WTC11 (cell line): ENCODE measurements around the gene SVOP. TPM values are rescaled to one million over a fixed set of nuclear protein-coding genes. Genes with fewer than 3 reads are reported as not detected.

Experiments used
- ATAC-seq: fragments of 200-7000 bp; cut with Tn5 transposase; 2 replicates; pipeline ENCODE4 v1.10.0; 2021; ENCODE audit warnings: mild to moderate bottlenecking, moderate library complexity
- CTCF ChIA-PET: fragments of 300-600 bp; sonication (Branson Sonifier 250); formaldehyde crosslinking; loops from one replicate; lab custom pipeline; 2021; ENCODE audit warnings: antibody characterized with exemption; lab: Charles Lee
- POLR2A ChIA-PET: fragments of 350-600 bp; sonication (Branson Sonifier 250); formaldehyde crosslinking; loops from one replicate; lab custom pipeline; 2021; ENCODE audit warnings: antibody characterized with exemption; lab: Charles Lee
- DNase-seq: peaks from one replicate; pipeline ENCODE4 v3.0.0; 2021; ENCODE audit warnings: low spot score
- H3K27ac Mint-ChIP-seq: 2 replicates; pipeline ENCODE4 v1.8.0; 2021; ENCODE audit warnings: mixed read lengths
- H3K27me3 Mint-ChIP-seq: 2 replicates; pipeline ENCODE4 v1.8.0; 2021; ENCODE audit warnings: low read depth, mild to moderate bottlenecking, moderate library complexity, mixed read lengths
- H3K36me3 Mint-ChIP-seq: 2 replicates; pipeline ENCODE4 v1.8.0; 2021; ENCODE audit warnings: mixed read lengths
- H3K4me1 Mint-ChIP-seq: 2 replicates; pipeline ENCODE4 v1.8.0; 2022; ENCODE audit warnings: mixed read lengths
- H3K4me3 Mint-ChIP-seq: 2 replicates; pipeline ENCODE4 v1.8.0; 2021; ENCODE audit warnings: mild to moderate bottlenecking, moderate library complexity, mixed read lengths
- H3K9me3 Mint-ChIP-seq: 2 replicates; pipeline ENCODE4 v1.8.0; 2021; ENCODE audit warnings: mixed read lengths
- CREM ChIP-seq: sonication (generic); formaldehyde crosslinking; IDR thresholded peaks from 2 replicates; pipeline ENCODE4 v1.8.1; 2022; ENCODE audit warnings: mild to moderate bottlenecking, missing genetic modification reagents, moderate library complexity
- E2F5 ChIP-seq: sonication (generic); formaldehyde crosslinking; IDR thresholded peaks from 2 replicates; pipeline ENCODE4 v1.8.1; 2022; ENCODE audit warnings: mild to moderate bottlenecking, moderate library complexity, missing genetic modification reagents
- ERG ChIP-seq: fragments of 250-450 bp; sonication (Bioruptor Pico); IDR thresholded peaks from 2 replicates; pipeline ENCODE4 v1.8.0; 2021; ENCODE audit warnings: mild to moderate bottlenecking
- ESRRA ChIP-seq: sonication (generic); formaldehyde crosslinking; IDR thresholded peaks from 2 replicates; pipeline ENCODE4 v1.8.1; 2022; ENCODE audit warnings: mild to moderate bottlenecking, missing genetic modification reagents, borderline replicate concordance
- ETV6 ChIP-seq: sonication (generic); formaldehyde crosslinking; IDR thresholded peaks from 2 replicates; pipeline ENCODE4 v1.8.1; 2022; ENCODE audit warnings: mild to moderate bottlenecking, missing genetic modification reagents
- FOXJ3 ChIP-seq: sonication (generic); formaldehyde crosslinking; IDR thresholded peaks from 2 replicates; pipeline ENCODE4 v1.9.0; 2021; ENCODE audit warnings: missing genetic modification reagents, mild to moderate bottlenecking, borderline replicate concordance
- FOXP1 ChIP-seq: sonication (generic); formaldehyde crosslinking; IDR thresholded peaks from 2 replicates; pipeline ENCODE4 v1.8.0; 2022; ENCODE audit warnings: missing genetic modification reagents, mild to moderate bottlenecking, moderate library complexity, borderline replicate concordance
- HMGA2 ChIP-seq: fragments of 250-450 bp; sonication (Bioruptor Pico); IDR thresholded peaks from 2 replicates; pipeline ENCODE4 v1.4.0; 2021; ENCODE audit warnings: mild to moderate bottlenecking, moderate library complexity
- MYBL2 ChIP-seq: sonication (generic); formaldehyde crosslinking; IDR thresholded peaks from 2 replicates; pipeline ENCODE4 v1.8.1; 2023; ENCODE audit warnings: mild to moderate bottlenecking, moderate library complexity, missing genetic modification reagents
- OVOL2 ChIP-seq: fragments of 250-450 bp; sonication (Bioruptor Pico); IDR thresholded peaks from 2 replicates; pipeline ENCODE4 v1.9.0; 2021; ENCODE audit warnings: mild to moderate bottlenecking, borderline replicate concordance
- PRDM15 ChIP-seq: sonication (generic); formaldehyde crosslinking; IDR thresholded peaks from 2 replicates; pipeline ENCODE4 v1.8.0; 2022; ENCODE audit warnings: missing genetic modification reagents
- SMAD4 ChIP-seq: sonication (generic); formaldehyde crosslinking; IDR thresholded peaks from 2 replicates; pipeline ENCODE4 v1.8.0; 2022; ENCODE audit warnings: mild to moderate bottlenecking, missing genetic modification reagents
- SOX15 ChIP-seq: fragments of 250-450 bp; sonication (Bioruptor Pico); IDR thresholded peaks from 2 replicates; pipeline ENCODE4 v1.9.0; 2021; ENCODE audit warnings: mild to moderate bottlenecking
- TCF7 ChIP-seq: sonication (generic); formaldehyde crosslinking; IDR thresholded peaks from 2 replicates; pipeline ENCODE4 v1.8.0; 2022; ENCODE audit warnings: mild to moderate bottlenecking, low read depth, missing genetic modification reagents, moderate library complexity
- USF2 ChIP-seq: sonication (generic); formaldehyde crosslinking; IDR thresholded peaks from 2 replicates; pipeline ENCODE4 v1.8.1; 2023; ENCODE audit warnings: mild to moderate bottlenecking, missing genetic modification reagents, moderate library complexity
- ZNF121 ChIP-seq: sonication (generic); formaldehyde crosslinking; IDR thresholded peaks from 2 replicates; pipeline ENCODE4 v1.8.0; 2023; ENCODE audit warnings: missing genetic modification reagents
- ZNF232 ChIP-seq: sonication (generic); formaldehyde crosslinking; IDR thresholded peaks from 2 replicates; pipeline ENCODE4 v1.8.0; 2022; ENCODE audit warnings: mild to moderate bottlenecking, missing genetic modification reagents
- ZNF425 ChIP-seq: fragments of 250-450 bp; sonication (Bioruptor Pico); conservative IDR thresholded peaks from 2 replicates; pipeline ENCODE4 v1.9.0; 2021; ENCODE audit warnings: mild to moderate bottlenecking
- ZSCAN18 ChIP-seq: fragments of 250-450 bp; sonication (Bioruptor Pico); IDR thresholded peaks from 2 replicates; pipeline ENCODE4 v2.1.2; 2022; ENCODE audit warnings: mild to moderate bottlenecking, moderate library complexity
- total RNA-seq: library from RNA; stranded (reverse); gene quantifications from 3 replicates; pipeline ENCODE4 v1.2.3, GENCODE V29; 2021

Gene SVOP
- total RNA-seq, 1 experiment from 2014 or later = 0.04 TPM

- TF ChIP-seq ZNF425 (CRISPR knock-in tag) = no peak
Observed at GRCh38 chr12:109053382-109054123, 32.7 kb upstream of the SVOP start (continued).

- ChIA-PET CTCF (interaction anchor here (1.0 to 1.3 kb wide), 2 partner anchors 17 to 40 kb away, joined by 3 to 5 read pairs; partner anchors contain the start of gene ALKBH2), POLR2A (interaction anchor here (0.9 to 1.3 kb wide), 2 partner anchors 17 to 101 kb away, joined by 3 read pairs; no protein-coding TSS in a partner anchor)
- no peaks in the 10 kb centered on the region for H3K27me3 Mint-ChIP-seq
- no peaks in the 10 kb centered on the region for H3K36me3 Mint-ChIP-seq
- H3K4me1 Mint-ChIP-seq = peaks cover 10% of the 10 kb centered on the region
- no peaks in the 10 kb centered on the region for H3K9me3 Mint-ChIP-seq
- no peak within 1 kb of the TSS for H3K27ac Mint-ChIP-seq
- peak; percentile 93 for ATAC-seq
- peak; percentile 83 for DNase-seq
- peak within 1 kb of the TSS; percentile 91 for H3K4me3 Mint-ChIP-seq
- no peak for TF ChIP-seq USF2
- TF ChIP-seq OVOL2 (CRISPR knock-in tag) = no peak
- TF ChIP-seq PRDM15 = no peak
- TF ChIP-seq MYBL2 (CRISPR knock-in tag) = peak; percentile 87; the same call in 1 of the 2 replicates
- TF ChIP-seq FOXP1 = peak; percentile 50; the same call in 1 of the 2 replicates
- no peak for TF ChIP-seq FOXJ3 (CRISPR knock-in tag)
- no peak for TF ChIP-seq ZSCAN18 (CRISPR knock-in tag)
- TF ChIP-seq SOX15 (CRISPR knock-in tag) = no peak
- no peak for TF ChIP-seq ESRRA (CRISPR knock-in tag)
- TF ChIP-seq TCF7 (CRISPR knock-in tag) = no peak
- 0 out of 2 replicates have a peak, but pooled peaks have one; percentile 32 for TF ChIP-seq E2F5 (CRISPR knock-in tag)
- TF ChIP-seq CREM (CRISPR knock-in tag) = peak; percentile 82; the same call in 1 of the 2 replicates
- peak; percentile 77; the same call in 1 of the 2 replicates for TF ChIP-seq ETV6 (CRISPR knock-in tag)
- no peak for TF ChIP-seq ERG
- no peak for TF ChIP-seq HMGA2 (CRISPR knock-in tag)
- no peak; the same call in 1 of the 2 replicates for TF ChIP-seq ZNF121 (CRISPR knock-in tag)
- TF ChIP-seq ZNF232 = no peak
- no peak for TF ChIP-seq SMAD4 (CRISPR knock-in tag)
Observed at GRCh38 chr12:109052414-109053323, 31.8 kb upstream of the SVOP start, which contains the start of gene USP30. USP30 (plus strand) TSS chr12:109052576; CDS start chr12:109052679, 103 bp downstream.
